Measurements from ENCODE around the gene TRIM75. TPM values are rescaled to one million over a fixed set of nuclear protein-coding genes. Genes with fewer than 3 reads are reported as not detected.

TRIM75 gene
- not detected in 2 replicates for polyA plus RNA-seq (2012; rRNA removed)
- not detected in 2 replicates for polyA plus RNA-seq (2012; cell fraction: cytosol; rRNA removed)
- polyA plus RNA-seq (2012; cell fraction: nucleus; rRNA removed) = not detected in 2 replicates

DNA sequence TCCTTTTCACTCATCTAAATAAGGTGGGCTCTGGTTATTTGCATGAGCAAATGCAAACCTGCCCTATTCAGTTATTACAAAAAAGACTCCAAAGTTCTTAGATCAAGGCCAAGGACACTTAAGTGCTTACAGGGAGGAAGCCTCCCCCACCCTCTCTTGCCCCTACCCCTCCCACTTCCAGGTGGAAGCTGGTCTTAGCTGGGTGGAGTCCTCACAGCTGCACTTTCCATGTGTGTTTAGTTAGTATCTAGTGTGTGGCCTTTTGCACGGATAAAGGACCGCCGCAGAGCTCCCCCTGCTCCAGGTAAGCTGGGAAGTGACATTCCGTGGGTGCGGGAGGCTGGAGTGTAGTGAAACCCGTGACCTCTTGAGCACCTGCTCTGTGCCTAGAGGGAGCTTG lies at the start of gene TRIM75:
TRIM75 (plus strand) TSS at position 222 of the 400 bp plus-strand sequence. CDS start 5,282 bp downstream, outside the sequence.
- ChIA-PET CTCF (interaction anchor here (1.4 kb wide), 1 partner anchor 43 kb away, joined by 3 read pairs; no protein-coding TSS in a partner anchor), POLR2A (no interaction called here)
- Histone ChIP-seq H3K4me3 (ENCODE audit: low read depth in 2 of 2, low read length in 1 of 2) (no peak within 1 kb of the TSS), H3K27me3 (ENCODE audit: insufficient read depth) (no peaks in the 10 kb centered on the region; the same call in 1 of the 2 replicates), H3K9me2 (no peaks in the 10 kb centered on the region), H4K20me1 (ENCODE audit: insufficient read depth) (no peaks in the 10 kb centered on the region), H3K9me3 (no peaks in the 10 kb centered on the region), H2AFZ (ENCODE audit: low read depth) (no peak within 1 kb of the TSS), H3K9ac (no peak within 1 kb of the TSS), H3K27ac (ENCODE audit: low read depth in 2 of 2, low read length in 1 of 2) (no peak within 1 kb of the TSS), H3K36me3 (replicated peaks in 1 of 2; ENCODE audit: control insufficient read depth in 1 of 2, insufficient read depth in 2 of 2, low read length in 1 of 2) (no peaks in the 10 kb centered on the region), H3F3A (replicated peaks; ENCODE audit: insufficient read depth) (no peaks in the 10 kb centered on the region), H3K4me1 (ENCODE audit: control insufficient read depth in 1 of 2, insufficient read depth in 2 of 2, low read depth in 1 of 2, low read length in 1 of 2) (no peaks in the 10 kb centered on the region), H3K4me2 (no peak within 1 kb of the TSS), H3K79me2 (ENCODE audit: insufficient read depth) (no peaks in the 10 kb centered on the region)
- TF ChIP-seq GATA2 (CRISPR knock-in tag; IDR thresholded peaks at IDR 0.05) (no peak), TEAD4 (IDR thresholded peaks at IDR 0.05; ENCODE audit: borderline replicate concordance, insufficient read depth) (no peak), JUND (IDR thresholded peaks at IDR 0.05) (no peak), NRF1 (IDR thresholded peaks at IDR 0.05; ENCODE audit: low read depth, low read length) (no peak), RCOR1 (IDR thresholded peaks at IDR 0.05; ENCODE audit: low read length) (no peak), MXI1 (IDR thresholded peaks at IDR 0.05; ENCODE audit: low read depth, low read length) (no peak), SIN3A (IDR thresholded peaks at IDR 0.05; ENCODE audit: borderline replicate concordance, low read depth, low read length) (no peak), POLR2AphosphoS5 (IDR thresholded peaks at IDR 0.05; ENCODE audit: low read depth, low read length) (no peak)
- TF ChIP-seq, protein P1, sequence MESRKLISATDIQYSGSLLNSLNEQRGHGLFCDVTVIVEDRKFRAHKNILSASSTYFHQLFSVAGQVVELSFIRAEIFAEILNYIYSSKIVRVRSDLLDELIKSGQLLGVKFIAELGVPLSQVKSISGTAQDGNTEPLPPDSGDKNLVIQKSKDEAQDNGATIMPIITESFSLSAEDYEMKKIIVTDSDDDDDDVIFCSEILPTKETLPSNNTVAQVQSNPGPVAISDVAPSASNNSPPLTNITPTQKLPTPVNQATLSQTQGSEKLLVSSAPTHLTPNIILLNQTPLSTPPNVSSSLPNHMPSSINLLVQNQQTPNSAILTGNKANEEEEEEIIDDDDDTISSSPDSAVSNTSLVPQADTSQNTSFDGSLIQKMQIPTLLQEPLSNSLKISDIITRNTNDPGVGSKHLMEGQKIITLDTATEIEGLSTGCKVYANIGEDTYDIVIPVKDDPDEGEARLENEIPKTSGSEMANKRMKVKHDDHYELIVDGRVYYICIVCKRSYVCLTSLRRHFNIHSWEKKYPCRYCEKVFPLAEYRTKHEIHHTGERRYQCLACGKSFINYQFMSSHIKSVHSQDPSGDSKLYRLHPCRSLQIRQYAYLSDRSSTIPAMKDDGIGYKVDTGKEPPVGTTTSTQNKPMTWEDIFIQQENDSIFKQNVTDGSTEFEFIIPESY (IDR thresholded peaks at IDR 0.05; ENCODE audit: borderline replicate concordance, low read depth) = no peak
- TF ChIP-seq, protein P2, sequence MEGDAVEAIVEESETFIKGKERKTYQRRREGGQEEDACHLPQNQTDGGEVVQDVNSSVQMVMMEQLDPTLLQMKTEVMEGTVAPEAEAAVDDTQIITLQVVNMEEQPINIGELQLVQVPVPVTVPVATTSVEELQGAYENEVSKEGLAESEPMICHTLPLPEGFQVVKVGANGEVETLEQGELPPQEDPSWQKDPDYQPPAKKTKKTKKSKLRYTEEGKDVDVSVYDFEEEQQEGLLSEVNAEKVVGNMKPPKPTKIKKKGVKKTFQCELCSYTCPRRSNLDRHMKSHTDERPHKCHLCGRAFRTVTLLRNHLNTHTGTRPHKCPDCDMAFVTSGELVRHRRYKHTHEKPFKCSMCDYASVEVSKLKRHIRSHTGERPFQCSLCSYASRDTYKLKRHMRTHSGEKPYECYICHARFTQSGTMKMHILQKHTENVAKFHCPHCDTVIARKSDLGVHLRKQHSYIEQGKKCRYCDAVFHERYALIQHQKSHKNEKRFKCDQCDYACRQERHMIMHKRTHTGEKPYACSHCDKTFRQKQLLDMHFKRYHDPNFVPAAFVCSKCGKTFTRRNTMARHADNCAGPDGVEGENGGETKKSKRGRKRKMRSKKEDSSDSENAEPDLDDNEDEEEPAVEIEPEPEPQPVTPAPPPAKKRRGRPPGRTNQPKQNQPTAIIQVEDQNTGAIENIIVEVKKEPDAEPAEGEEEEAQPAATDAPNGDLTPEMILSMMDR (IDR thresholded peaks at IDR 0.05) = no peak
- TF ChIP-seq, protein P3, sequence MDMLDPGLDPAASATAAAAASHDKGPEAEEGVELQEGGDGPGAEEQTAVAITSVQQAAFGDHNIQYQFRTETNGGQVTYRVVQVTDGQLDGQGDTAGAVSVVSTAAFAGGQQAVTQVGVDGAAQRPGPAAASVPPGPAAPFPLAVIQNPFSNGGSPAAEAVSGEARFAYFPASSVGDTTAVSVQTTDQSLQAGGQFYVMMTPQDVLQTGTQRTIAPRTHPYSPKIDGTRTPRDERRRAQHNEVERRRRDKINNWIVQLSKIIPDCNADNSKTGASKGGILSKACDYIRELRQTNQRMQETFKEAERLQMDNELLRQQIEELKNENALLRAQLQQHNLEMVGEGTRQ (IDR thresholded peaks at IDR 0.05; ENCODE audit: borderline replicate concordance, low read depth, low read length) = no peak
- TF ChIP-seq, protein P4, sequence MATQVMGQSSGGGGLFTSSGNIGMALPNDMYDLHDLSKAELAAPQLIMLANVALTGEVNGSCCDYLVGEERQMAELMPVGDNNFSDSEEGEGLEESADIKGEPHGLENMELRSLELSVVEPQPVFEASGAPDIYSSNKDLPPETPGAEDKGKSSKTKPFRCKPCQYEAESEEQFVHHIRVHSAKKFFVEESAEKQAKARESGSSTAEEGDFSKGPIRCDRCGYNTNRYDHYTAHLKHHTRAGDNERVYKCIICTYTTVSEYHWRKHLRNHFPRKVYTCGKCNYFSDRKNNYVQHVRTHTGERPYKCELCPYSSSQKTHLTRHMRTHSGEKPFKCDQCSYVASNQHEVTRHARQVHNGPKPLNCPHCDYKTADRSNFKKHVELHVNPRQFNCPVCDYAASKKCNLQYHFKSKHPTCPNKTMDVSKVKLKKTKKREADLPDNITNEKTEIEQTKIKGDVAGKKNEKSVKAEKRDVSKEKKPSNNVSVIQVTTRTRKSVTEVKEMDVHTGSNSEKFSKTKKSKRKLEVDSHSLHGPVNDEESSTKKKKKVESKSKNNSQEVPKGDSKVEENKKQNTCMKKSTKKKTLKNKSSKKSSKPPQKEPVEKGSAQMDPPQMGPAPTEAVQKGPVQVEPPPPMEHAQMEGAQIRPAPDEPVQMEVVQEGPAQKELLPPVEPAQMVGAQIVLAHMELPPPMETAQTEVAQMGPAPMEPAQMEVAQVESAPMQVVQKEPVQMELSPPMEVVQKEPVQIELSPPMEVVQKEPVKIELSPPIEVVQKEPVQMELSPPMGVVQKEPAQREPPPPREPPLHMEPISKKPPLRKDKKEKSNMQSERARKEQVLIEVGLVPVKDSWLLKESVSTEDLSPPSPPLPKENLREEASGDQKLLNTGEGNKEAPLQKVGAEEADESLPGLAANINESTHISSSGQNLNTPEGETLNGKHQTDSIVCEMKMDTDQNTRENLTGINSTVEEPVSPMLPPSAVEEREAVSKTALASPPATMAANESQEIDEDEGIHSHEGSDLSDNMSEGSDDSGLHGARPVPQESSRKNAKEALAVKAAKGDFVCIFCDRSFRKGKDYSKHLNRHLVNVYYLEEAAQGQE (IDR thresholded peaks at IDR 0.05; ENCODE audit: low read depth, low read length) = no peak
- TF ChIP-seq, protein P5, sequence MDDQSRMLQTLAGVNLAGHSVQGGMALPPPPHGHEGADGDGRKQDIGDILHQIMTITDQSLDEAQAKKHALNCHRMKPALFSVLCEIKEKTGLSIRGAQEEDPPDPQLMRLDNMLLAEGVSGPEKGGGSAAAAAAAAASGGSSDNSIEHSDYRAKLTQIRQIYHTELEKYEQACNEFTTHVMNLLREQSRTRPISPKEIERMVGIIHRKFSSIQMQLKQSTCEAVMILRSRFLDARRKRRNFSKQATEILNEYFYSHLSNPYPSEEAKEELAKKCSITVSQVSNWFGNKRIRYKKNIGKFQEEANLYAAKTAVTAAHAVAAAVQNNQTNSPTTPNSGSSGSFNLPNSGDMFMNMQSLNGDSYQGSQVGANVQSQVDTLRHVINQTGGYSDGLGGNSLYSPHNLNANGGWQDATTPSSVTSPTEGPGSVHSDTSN (IDR thresholded peaks at IDR 0.05) = no peak
- 68% methylated on average over 6 of the region's 6 CpGs for WGBS (ENCODE audit: low lambda C conversion rate)
- DNase-seq = no peak

Measured in SK-N-SH (cell line).